Peyer's patch (tissue), 4 donors: Measurements from ENCODE around the gene STOM. TPM values are rescaled to one million over a fixed set of nuclear protein-coding genes. Genes with fewer than 3 reads are reported as not detected.

Experiments
- DNase-seq, 3 donors: peaks; one replicate each; pipeline ENCODE4 v3.0.0-alpha.2; 2017 to 2019
- H3K27ac ChIP-seq, 4 donors: fragments of 200-600 bp; sonication (generic); one replicate each; pipeline ENCODE4 v1.5.1; 2016 to 2019
- H3K27me3 ChIP-seq, 2 donors: fragments of 200-600 bp; sonication (generic); one replicate each; pipeline ENCODE4 v1.5.1; 2019
- H3K36me3 ChIP-seq, 3 donors: fragments of 200-600 bp; sonication (generic); one replicate each; pipeline ENCODE4 v1.5.1; 2016 to 2019
- H3K4me1 ChIP-seq, 4 donors: fragments of 200-600 bp; sonication (generic); one replicate each; pipeline ENCODE4 v1.5.1; 2016 to 2019
- H3K4me3 ChIP-seq, 4 donors: fragments of 200-600 bp; sonication (generic); 1 replicate in 3 of 4; 2 replicates in 1 of 4; pipeline ENCODE4 v1.5.1; 2016 to 2019; ENCODE audit warnings: mild to moderate bottlenecking in 1 of 4
- H3K9me3 ChIP-seq, 4 donors: fragments of 200-600 bp; sonication (generic); one replicate each; pipeline ENCODE4 v1.5.1; 2016 to 2019; ENCODE audit warnings: mild to moderate bottlenecking in 1 of 4
- POLR2A ChIP-seq, 2 donors: fragments of 450-650 bp; IDR thresholded peaks; one replicate each; pipeline ENCODE4 v1.5.1; 2017; ENCODE audit warnings: antibody characterized with exemption in 2 of 2, mild to moderate bottlenecking in 2 of 2, moderate library complexity in 2 of 2
- total RNA-seq, 4 donors: library from RNA; depleted of rRNA; stranded (reverse); fragments of >200 nt; gene quantifications; one replicate each; pipeline ENCODE4 v1.1.0, GENCODE V29; 2016
- TF ChIP-seq, protein P1 (sequence below), 6 experiments: fragments of 450-650 bp in 4 of 6; fragments of 200-600 bp in 2 of 6; sonication (generic) in 1 of 6; IDR thresholded peaks; one replicate each; pipeline ENCODE4 v1.5.1; 2017 to 2019; ENCODE audit warnings: antibody characterized with exemption in 6 of 6, mild to moderate bottlenecking in 3 of 6, moderate library complexity in 1 of 6

The STOM gene
- total RNA-seq, 4 donors from 2014 or later: 30.5 to 60.1 (median 47.2) TPM

GRCh38 chr9:121340676-121341392, 29.2 kb downstream of the STOM start:
- no peak for TF ChIP-seq POLR2A (IDR thresholded peaks at IDR 0.05)
- TF ChIP-seq, protein P1, sequence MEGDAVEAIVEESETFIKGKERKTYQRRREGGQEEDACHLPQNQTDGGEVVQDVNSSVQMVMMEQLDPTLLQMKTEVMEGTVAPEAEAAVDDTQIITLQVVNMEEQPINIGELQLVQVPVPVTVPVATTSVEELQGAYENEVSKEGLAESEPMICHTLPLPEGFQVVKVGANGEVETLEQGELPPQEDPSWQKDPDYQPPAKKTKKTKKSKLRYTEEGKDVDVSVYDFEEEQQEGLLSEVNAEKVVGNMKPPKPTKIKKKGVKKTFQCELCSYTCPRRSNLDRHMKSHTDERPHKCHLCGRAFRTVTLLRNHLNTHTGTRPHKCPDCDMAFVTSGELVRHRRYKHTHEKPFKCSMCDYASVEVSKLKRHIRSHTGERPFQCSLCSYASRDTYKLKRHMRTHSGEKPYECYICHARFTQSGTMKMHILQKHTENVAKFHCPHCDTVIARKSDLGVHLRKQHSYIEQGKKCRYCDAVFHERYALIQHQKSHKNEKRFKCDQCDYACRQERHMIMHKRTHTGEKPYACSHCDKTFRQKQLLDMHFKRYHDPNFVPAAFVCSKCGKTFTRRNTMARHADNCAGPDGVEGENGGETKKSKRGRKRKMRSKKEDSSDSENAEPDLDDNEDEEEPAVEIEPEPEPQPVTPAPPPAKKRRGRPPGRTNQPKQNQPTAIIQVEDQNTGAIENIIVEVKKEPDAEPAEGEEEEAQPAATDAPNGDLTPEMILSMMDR (IDR thresholded peaks at IDR 0.05): no peak
- H3K9me3 ChIP-seq: no peaks in the 10 kb centered on the region
- H3K4me1 ChIP-seq: peaks cover 0 to 7% (median 0%) of the 10 kb centered on the region in 4 donors
- no peaks in the 10 kb centered on the region for H3K27me3 ChIP-seq
- H3K27ac ChIP-seq: no peak overlapping the region
- no peak for DNase-seq
- H3K36me3 ChIP-seq: peaks cover 0 to 44% (median 0%) of the 10 kb centered on the region in 3 donors
- no peak overlapping the region for H3K4me3 ChIP-seq

GRCh38 chr9:121339437-121339836, 30.6 kb downstream of the STOM start:
- H3K36me3 ChIP-seq: peaks cover 0 to 35% (median 0%) of the 10 kb centered on the region in 3 donors
- H3K27ac ChIP-seq: no peak overlapping the region
- DNase-seq: no peak
- H3K27me3 ChIP-seq: no peaks in the 10 kb centered on the region
- no peaks in the 10 kb centered on the region for H3K9me3 ChIP-seq
- H3K4me1 ChIP-seq: no peaks in the 10 kb centered on the region
- no peak overlapping the region for H3K4me3 ChIP-seq
- TF ChIP-seq, protein P1 (IDR thresholded peaks at IDR 0.05): no peak
- TF ChIP-seq POLR2A (IDR thresholded peaks at IDR 0.05): no peak

- peaks cover 0 to 46% (median 0%) of the 10 kb centered on the region in 3 donors for H3K36me3 ChIP-seq
- no peak overlapping the region for H3K27ac ChIP-seq
- H3K4me1 ChIP-seq: no peaks in the 10 kb centered on the region
- no peak overlapping the region for H3K4me3 ChIP-seq
- TF ChIP-seq, protein P1 (IDR thresholded peaks at IDR 0.05): no peak
- TF ChIP-seq POLR2A (IDR thresholded peaks at IDR 0.05): no peak
- H3K27me3 ChIP-seq: no peaks in the 10 kb centered on the region
- no peaks in the 10 kb centered on the region for H3K9me3 ChIP-seq
- no peak for DNase-seq
Observed at GRCh38 chr9:121336665-121337064, 33.4 kb downstream of the STOM start.

DNA sequence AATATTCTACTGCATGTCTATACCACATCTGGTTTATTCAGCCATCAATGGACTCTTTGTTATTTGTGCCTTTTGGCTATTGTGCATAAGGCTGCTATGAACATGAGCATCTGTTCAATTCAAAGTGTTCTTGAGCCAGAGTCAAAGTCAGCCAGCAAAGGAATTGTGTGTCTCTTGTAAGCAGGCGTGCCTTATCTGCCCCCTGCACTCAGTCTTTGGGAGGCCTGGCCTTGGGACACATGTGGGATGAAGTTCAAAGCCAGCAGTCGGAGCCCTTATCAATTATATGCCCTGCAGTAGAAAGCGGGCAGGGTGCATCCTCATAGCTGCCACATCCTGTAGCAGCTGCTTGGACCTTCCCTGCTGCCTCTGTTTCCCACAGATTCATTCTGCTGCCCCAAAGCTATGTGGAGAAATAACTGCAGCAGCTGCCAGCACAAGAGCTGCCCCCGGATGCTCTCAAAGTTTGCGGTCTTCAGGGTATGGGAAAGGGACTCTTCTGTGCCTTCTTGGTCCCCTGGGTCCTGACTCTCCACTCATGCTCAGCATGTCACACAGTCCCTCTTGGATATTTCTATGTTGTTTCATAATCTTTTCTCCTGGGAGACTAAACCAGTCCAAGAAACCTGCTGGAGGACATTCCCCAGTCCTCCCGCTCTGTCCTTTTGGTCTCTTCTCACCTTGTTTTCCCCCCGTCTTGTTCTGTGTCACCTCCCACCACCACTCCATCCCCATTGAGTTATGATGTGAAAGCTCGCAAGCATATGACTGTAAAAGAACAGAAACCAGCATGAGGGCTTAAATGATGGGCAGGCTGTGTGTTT, 35.9 kb downstream of the STOM start:
- Histone ChIP-seq H3K4me1 (no peaks in the 10 kb centered on the region), H3K9me3 (no peaks in the 10 kb centered on the region), H3K27me3 (no peaks in the 10 kb centered on the region), H3K27ac (peak overlapping the region in 1 of 4 donors; percentile 13), H3K4me3 (no peak overlapping the region), H3K36me3 (peaks cover 0 to 52% (median 0%) of the 10 kb centered on the region in 3 donors)
- no peak for DNase-seq
- TF ChIP-seq POLR2A (IDR thresholded peaks at IDR 0.05): no peak
- TF ChIP-seq, protein P1 (IDR thresholded peaks at IDR 0.05): no peak

GRCh38 chr9:121331992-121332685, 37.9 kb downstream of the STOM start:
- Histone ChIP-seq H3K4me1 (no peaks in the 10 kb centered on the region), H3K27me3 (no peaks in the 10 kb centered on the region), H3K4me3 (no peak overlapping the region), H3K27ac (peak overlapping the region in 3 of 4 donors; percentile 26 to 65 (median 49)), H3K36me3 (peaks cover 0 to 66% (median 0%) of the 10 kb centered on the region in 3 donors), H3K9me3 (no peaks in the 10 kb centered on the region)
- DNase-seq: no peak
- no peak for TF ChIP-seq POLR2A (IDR thresholded peaks at IDR 0.05)
- TF ChIP-seq, protein P1 (IDR thresholded peaks at IDR 0.05): peak in 4 of 6 experiments; percentile 20 to 34 (median 30)
